NCI-H345 (cell line): Measurements from ENCODE around the gene LEAP2.
"Not testable (repeated sequence)": the region's sequence is repeated elsewhere in the genome, so short reads cannot be mapped to it uniquely, and the experiment has no call there.

ENCODE experiments used
- DNase-seq: peaks from one replicate; lab custom pipeline; 2025; lab: John Stamatoyannopoulos, UW

The LEAP2 gene

GRCh38 chr5:132840896-132841295 lies 32.6 kb upstream of the LEAP2 start:
- DNase-seq: no peak

DNA sequence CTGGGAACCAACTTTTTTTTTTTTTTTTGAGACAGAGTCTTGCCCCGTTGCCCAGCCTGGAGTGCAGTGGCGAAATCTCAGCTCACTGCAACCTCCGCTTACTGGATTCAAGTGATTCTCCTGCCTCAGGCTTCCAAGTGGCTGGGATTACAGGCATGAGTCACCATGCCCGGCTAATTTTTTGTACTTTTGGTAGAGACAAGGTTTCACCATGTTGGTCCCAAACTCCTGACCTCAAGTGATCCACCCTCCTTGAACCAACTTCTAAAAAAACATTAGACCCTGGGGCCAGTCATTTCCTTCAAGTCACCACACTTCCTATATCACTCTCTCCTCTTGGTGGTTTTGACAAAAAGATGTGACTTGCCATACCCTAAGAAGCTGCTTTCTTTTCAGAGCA lies 32.2 kb upstream of the LEAP2 start:
- no peak for DNase-seq

- no peak for DNase-seq
These were observed 25.2 kb upstream of the LEAP2 start for GRCh38 chr5:132848270-132848669.

GRCh38 chr5:132849347-132849746 lies 24.1 kb upstream of the LEAP2 start:
- DNase-seq: no peak

GRCh38 chr5:132850066-132850465 lies 23.4 kb upstream of the LEAP2 start:
- DNase-seq: no peak

DNA sequence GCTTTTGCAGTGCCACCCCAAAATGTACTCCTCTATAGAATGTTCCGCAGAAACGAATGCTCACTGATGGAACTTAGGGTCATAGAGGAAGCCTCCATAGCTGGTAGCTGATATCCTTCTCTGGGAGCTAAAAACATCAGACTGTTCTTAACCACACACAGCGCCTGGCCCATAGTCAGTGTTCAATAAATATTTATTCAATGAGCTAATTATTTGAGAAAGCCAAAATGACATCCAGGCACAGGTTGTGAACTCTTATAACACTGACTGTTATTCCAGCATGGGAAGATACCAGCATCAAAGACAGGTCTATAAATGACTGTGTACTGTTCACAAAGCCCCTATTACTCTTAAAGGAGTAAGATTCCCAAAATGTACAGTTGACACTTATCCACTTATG lies 20.1 kb upstream of the LEAP2 start:
- no peak for DNase-seq

DNA sequence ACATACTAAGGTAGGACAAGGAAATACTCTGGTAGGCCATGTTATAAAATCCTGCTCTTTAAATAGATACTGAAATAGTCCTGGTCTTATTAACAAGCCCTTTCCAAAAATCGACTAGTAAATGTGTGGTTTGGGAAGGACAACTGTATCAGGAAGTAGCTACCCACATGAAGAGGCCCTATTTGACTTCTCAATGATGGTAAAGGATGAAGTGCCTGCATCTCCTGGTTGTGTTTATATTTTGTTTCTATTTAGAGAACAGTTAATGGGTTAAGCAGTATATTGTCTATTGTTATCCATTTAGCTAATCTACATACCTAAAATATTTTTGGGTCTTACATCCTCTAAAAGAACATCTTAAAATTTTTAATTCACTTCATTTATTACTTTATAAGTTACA lies 19.7 kb upstream of the LEAP2 start:
- no peak for DNase-seq

GRCh38 chr5:132854301-132854700 lies 19.2 kb upstream of the LEAP2 start:
- DNase-seq: no peak

GRCh38 chr5:132854992-132855391 lies 18.5 kb upstream of the LEAP2 start:
- DNase-seq: not testable (repeated sequence)

GRCh38 chr5:132856011-132856410 lies 17.5 kb upstream of the LEAP2 start:
- no peak for DNase-seq

DNA sequence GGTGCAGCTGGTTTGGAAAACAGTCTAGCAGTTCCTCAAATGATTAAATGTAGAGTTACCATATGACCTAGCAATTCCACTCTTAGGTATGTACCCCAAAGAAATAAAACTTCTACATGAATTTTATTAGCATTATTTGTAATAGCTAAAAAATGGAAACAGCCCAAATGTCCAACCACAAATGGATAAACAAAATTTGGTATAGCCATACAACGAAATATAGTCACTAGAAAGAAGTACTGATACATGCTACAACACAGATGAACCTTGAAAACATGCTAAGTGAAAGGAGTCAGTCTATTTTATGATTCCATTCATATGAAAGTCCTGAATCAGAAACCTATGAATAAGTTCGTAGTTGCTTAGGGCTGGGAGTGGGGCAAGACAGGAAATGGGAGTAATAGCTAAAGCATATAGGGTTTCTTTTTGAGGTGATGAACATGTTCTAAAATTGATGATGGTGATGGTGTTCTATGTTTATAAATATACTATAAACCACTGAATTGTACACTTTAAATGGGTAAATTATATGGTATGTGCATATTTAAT lies 13.5 kb upstream of the LEAP2 start:
- DNase-seq: no peak

DNA sequence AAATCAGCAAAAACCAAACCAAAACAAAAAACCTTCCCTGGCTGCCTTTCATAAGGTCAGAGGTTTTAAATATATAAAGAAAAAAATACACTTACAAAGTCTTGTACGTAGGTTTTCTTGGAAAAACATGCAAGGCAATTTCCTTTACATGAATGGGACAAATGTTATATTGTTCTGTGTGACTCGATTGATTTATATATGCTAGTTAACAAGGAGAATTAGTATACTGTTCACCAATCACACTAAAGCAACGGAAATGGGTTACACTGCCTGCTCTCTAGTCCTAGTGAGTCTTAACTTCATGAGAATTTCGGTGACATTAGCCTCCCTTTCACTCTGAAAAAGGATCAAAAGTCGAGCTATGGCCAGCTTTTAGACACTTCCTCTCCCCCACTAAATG lies 12.7 kb upstream of the LEAP2 start:
- DNase-seq: no peak

GRCh38 chr5:132865668-132866341 lies 7.7 kb upstream of the LEAP2 start:
- DNase-seq: no peak

- DNase-seq: peak; percentile 98
These were observed 7.0 kb upstream of the LEAP2 start, which contains the start of the genes GDF9 and UQCRQ for GRCh38 chr5:132866342-132867045. TSS of gene GDF9 (minus strand) at chr5:132866469. CDS start at chr5:132864533, 1,936 bp downstream. TSS of gene UQCRQ (plus strand) at chr5:132866642. CDS start at chr5:132866882, 240 bp downstream.

GRCh38 chr5:132867046-132867451 lies 6.4 kb upstream of the LEAP2 start:
- DNase-seq: no peak

DNA sequence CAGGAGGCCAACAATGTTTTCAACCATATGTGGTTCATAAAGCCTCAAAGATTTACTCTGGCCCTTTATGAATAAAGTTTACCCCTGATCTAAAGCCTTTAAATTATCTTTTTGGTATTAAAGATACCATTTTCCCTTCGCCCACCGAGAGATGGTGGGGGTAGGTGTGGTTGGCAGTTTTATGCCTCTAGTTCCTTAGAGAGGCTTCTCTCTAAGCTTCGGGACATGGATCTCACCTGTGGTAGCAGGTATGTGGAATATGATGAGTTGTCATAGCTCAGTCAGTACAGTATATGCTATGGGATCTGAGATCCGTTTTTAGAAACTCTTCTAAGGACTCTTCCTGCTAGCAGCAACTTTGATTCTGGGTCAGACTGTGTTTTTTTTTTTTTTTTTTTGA lies 4.7 kb upstream of the LEAP2 start:
- DNase-seq: no peak

DNA sequence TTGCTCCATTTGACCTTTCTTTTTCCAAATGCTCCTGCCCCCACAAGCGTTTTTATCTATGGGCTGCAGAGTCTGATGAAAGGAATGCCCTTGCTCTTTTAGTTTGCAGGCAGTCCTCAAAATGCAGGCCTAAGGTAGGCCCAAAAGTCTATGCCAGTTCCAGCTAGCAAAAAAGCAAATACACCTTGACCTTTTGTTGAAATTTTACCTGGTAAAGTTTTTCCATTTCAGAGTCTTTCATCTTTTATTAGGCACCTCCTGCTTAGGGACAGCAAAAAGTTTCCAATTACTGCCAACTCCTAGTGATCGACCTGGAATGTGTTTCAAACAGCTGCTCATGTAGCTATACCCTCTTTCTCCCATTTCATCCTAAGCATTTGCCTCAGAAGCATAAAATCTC lies 2.7 kb upstream of the LEAP2 start:
- DNase-seq: no peak

- no peak for DNase-seq
These were observed 1.8 kb upstream of the LEAP2 start for GRCh38 chr5:132871459-132872284.

DNA sequence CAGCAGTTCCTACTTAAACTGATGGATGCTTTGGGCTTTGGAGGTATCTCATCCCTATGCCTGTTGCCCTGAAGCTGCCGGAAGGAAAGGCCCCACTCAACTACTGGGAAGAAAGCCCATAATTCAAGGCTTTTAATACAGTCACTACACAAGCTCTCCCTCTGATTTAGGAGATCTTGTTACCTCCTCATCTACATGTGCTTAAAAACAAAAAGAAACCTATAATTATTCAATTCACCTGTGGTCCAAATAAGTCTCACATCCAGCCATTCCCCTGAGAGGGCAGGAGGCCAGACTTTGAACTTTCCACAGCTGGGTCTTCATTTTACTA lies 715 bp upstream of the LEAP2 start:
- no peak for DNase-seq

GRCh38 chr5:132873930-132874271 lies 433 bp downstream of the LEAP2 start:
- DNase-seq: no peak

- no peak for DNase-seq
These were observed 2.7 kb downstream of the LEAP2 start for GRCh38 chr5:132876020-132876759.

DNA sequence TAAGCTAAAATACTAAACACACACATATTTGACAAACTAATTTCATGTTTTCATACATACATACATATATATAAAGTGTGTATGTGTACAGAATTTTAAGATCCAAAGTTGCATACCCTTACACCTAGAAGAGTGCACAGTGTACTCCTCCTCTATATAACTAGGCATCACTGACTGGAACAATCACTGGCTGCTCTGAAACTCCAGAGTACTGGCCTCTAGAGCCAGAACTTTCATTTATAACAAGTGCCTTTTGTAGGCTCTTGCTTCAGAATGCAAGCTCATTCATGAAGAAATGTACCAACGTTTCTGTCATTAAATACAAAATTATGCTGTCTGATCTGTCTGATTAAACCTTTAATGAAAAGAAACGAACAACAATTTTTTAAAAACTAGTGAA lies 4.0 kb downstream of the LEAP2 start:
- no peak for DNase-seq
